ENCODE data around the gene MBD2. TPM values are rescaled to one million over a fixed set of nuclear protein-coding genes. Genes with fewer than 3 reads are reported as not detected.

MBD2 gene
- total RNA-seq, 1 experiment from 2014 or later = 79.1 TPM

GRCh38 chr18:54109131-54109683 is 115.3 kb downstream of the MBD2 start:
- H3K27ac ChIP-seq (ENCODE audit: low read depth, low read length) = no peak overlapping the region
- no peaks in the 10 kb centered on the region for H3K27me3 ChIP-seq (ENCODE audit: insufficient read depth, low read length)
- DNase-seq (ENCODE audit: low read depth, low spot score) (no peak), ATAC-seq (no peak)
- no peak overlapping the region for H3K4me3 ChIP-seq (replicated peaks in 1 of 2; ENCODE audit: low read depth in 1 of 2, low read length in 2 of 2)
- intact Hi-C loops (cut with micrococcal nuclease) = no loop called here
- ChIA-PET POLR2A (no interaction called here), RAD21 (ENCODE audit: low non-redundant PET in 1 of 2, low total read pairs in 2 of 2, uncharacterized antibody in 2 of 2, unreplicated experiment in 2 of 2) (no interaction called here), CTCF (interaction anchor here (0.8 kb wide), 1 partner anchor 10 kb away, joined by 3 read pairs; no protein-coding TSS in a partner anchor)
- no peaks in the 10 kb centered on the region for H4K20me1 ChIP-seq (ENCODE audit: insufficient read depth)
- H3K9ac ChIP-seq (ENCODE audit: low read length) = no peak overlapping the region
- H3K36me3 ChIP-seq (ENCODE audit: control insufficient read depth in 1 of 2, insufficient read depth in 2 of 2, low read length in 2 of 2) = no peaks in the 10 kb centered on the region
- TF ChIP-seq SIN3A (IDR thresholded peaks at IDR 0.05; ENCODE audit: low read depth) (no peak), CBX3 (IDR thresholded peaks at IDR 0.05; ENCODE audit: low read depth) (no peak), ELF1 (IDR thresholded peaks at IDR 0.05; ENCODE audit: borderline replicate concordance, low read depth) (no peak), RAD21 (IDR thresholded peaks at IDR 0.05; ENCODE audit: low read depth) (no peak), EZH2 (IDR thresholded peaks at IDR 0.05) (no peak), YY1 (IDR thresholded peaks at IDR 0.05; ENCODE audit: extremely low read depth, insufficient replicate concordance, low read depth, low read length) (no peak), CEBPB (IDR thresholded peaks at IDR 0.05; ENCODE audit: low read depth) (no peak), POLR2AphosphoS5 (IDR thresholded peaks at IDR 0.05; ENCODE audit: low read depth, low read length) (no peak), FOSL1 (IDR thresholded peaks at IDR 0.05; ENCODE audit: low read depth) (no peak), ATF3 (IDR thresholded peaks at IDR 0.05) (no peak), TCF7L2 (IDR thresholded peaks at IDR 0.05; ENCODE audit: borderline replicate concordance, extremely low read depth, insufficient read depth, insufficient read length) (no peak), JUND (IDR thresholded peaks at IDR 0.05) (no peak)
- no peaks in the 10 kb centered on the region for H3K79me2 ChIP-seq (ENCODE audit: insufficient read depth, low read length)
- H3K9me3 ChIP-seq (ENCODE audit: control insufficient read depth in 1 of 2, insufficient read depth in 1 of 2, low read depth in 1 of 2, low read length in 2 of 2) = no peaks in the 10 kb centered on the region
- H3K9me2 ChIP-seq (ENCODE audit: insufficient read depth) = no peaks in the 10 kb centered on the region
- no peaks in the 10 kb centered on the region for H3K4me1 ChIP-seq (ENCODE audit: control insufficient read depth in 1 of 2, insufficient read depth in 2 of 2, low read length in 2 of 2)
- H3K4me2 ChIP-seq (ENCODE audit: low read length) = no peak overlapping the region
- no peak overlapping the region for H2AFZ ChIP-seq (ENCODE audit: low read depth, low read length, poor library complexity, severe bottlenecking)
- BruUV-seq (replicated peaks) = no TSS peak

DNA sequence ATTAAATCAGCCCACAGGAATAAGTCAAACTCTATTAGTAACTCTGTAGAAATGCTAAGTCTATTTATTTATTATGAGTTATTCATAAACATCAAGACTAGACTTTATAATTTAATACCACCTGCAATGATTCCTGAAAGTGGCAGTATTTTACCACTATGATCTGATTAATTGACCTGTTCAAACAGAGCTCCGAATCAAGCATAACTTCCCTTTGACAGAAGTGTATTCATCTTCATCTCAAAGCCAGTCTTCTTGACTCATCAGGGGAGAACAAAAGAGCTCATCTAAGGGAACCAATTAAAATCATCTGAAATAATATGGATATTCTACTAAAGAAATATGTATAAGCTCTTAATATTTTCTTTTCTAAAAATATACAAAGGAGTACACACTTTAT is 122.3 kb downstream of the MBD2 start:
- POLR2A ChIA-PET = no interaction called here
- no peaks in the 10 kb centered on the region for H3K79me2 ChIP-seq (ENCODE audit: insufficient read depth, low read length)
- H3K4me2 ChIP-seq (ENCODE audit: low read length) = no peak overlapping the region
- H4K20me1 ChIP-seq (ENCODE audit: insufficient read depth) = no peaks in the 10 kb centered on the region
- no peak overlapping the region for H3K9ac ChIP-seq (ENCODE audit: low read length)
- no peaks in the 10 kb centered on the region for H3K9me2 ChIP-seq (ENCODE audit: insufficient read depth)
- intact Hi-C loops (cut with micrococcal nuclease) = no loop called here
- H3K27ac ChIP-seq (ENCODE audit: low read depth, low read length) = no peak overlapping the region
- no peaks in the 10 kb centered on the region for H3K9me3 ChIP-seq (ENCODE audit: control insufficient read depth in 1 of 2, insufficient read depth in 1 of 2, low read depth in 1 of 2, low read length in 2 of 2)
- H3K27me3 ChIP-seq (ENCODE audit: insufficient read depth, low read length) = no peaks in the 10 kb centered on the region
- no peaks in the 10 kb centered on the region for H3K4me1 ChIP-seq (ENCODE audit: control insufficient read depth in 1 of 2, insufficient read depth in 2 of 2, low read length in 2 of 2)
- CTCF ChIA-PET = no interaction called here
- no peak overlapping the region for H3K4me3 ChIP-seq (replicated peaks in 1 of 2; ENCODE audit: low read depth in 1 of 2, low read length in 2 of 2)
- RAD21 ChIA-PET (ENCODE audit: low non-redundant PET in 1 of 2, low total read pairs in 2 of 2, uncharacterized antibody in 2 of 2, unreplicated experiment in 2 of 2) = no interaction called here
- no TSS peak for BruUV-seq (replicated peaks)
- H2AFZ ChIP-seq (ENCODE audit: low read depth, low read length, poor library complexity, severe bottlenecking) = no peak overlapping the region
- no peaks in the 10 kb centered on the region for H3K36me3 ChIP-seq (ENCODE audit: control insufficient read depth in 1 of 2, insufficient read depth in 2 of 2, low read length in 2 of 2)
- no peak for DNase-seq (ENCODE audit: low read depth, low spot score)
- no peak for ATAC-seq
- no peak for TF ChIP-seq SRF (IDR thresholded peaks at IDR 0.05; ENCODE audit: low read depth)
- no peak for TF ChIP-seq JUND (IDR thresholded peaks at IDR 0.05)
- TF ChIP-seq POLR2A (IDR thresholded peaks at IDR 0.05; ENCODE audit: borderline replicate concordance, extremely low read depth, insufficient read depth, insufficient read length) = no peak
- no peak for TF ChIP-seq REST (IDR thresholded peaks at IDR 0.05; ENCODE audit: low read depth)
- TF ChIP-seq ELF1 (IDR thresholded peaks at IDR 0.05; ENCODE audit: borderline replicate concordance, low read depth) = no peak
- TF ChIP-seq CEBPB (IDR thresholded peaks at IDR 0.05; ENCODE audit: low read depth) = no peak
- TF ChIP-seq RAD21 (IDR thresholded peaks at IDR 0.05; ENCODE audit: low read depth) = no peak
- TF ChIP-seq YY1 (IDR thresholded peaks at IDR 0.05; ENCODE audit: extremely low read depth, insufficient replicate concordance, low read depth, low read length) = no peak
- no peak for TF ChIP-seq EZH2 (IDR thresholded peaks at IDR 0.05)
- TF ChIP-seq ZBTB33 (IDR thresholded peaks at IDR 0.05; ENCODE audit: extremely low read depth, insufficient replicate concordance, low read length) = no peak

Data from HCT116 (cell line).